MG63 (cell line): ENCODE data around the gene TIMP3. TPM values are rescaled to one million over a fixed set of nuclear protein-coding genes. Genes with fewer than 3 reads are reported as not detected.

ENCODE experiments used
- DNase-seq: peaks from one replicate; pipeline ENCODE4 v3.0.0-alpha.2; 2020
- H3K27me3 ChIP-seq: fragments of 250-450 bp; sonication (Bioruptor Pico); 2 replicates; pipeline ENCODE4 v1.5.1; 2020; ENCODE audit warnings: mild to moderate bottlenecking, moderate library complexity
- H3K36me3 ChIP-seq: fragments of 250-450 bp; sonication (Bioruptor Pico); 2 replicates; pipeline ENCODE4 v1.5.1; 2020; ENCODE audit warnings: mild to moderate bottlenecking, moderate library complexity
- H3K4me3 ChIP-seq: fragments of 250-450 bp; sonication (Bioruptor Pico); 2 replicates; pipeline ENCODE4 v1.5.1; 2020; ENCODE audit warnings: mild to moderate bottlenecking, moderate library complexity
- H3K9me3 ChIP-seq: fragments of 250-450 bp; sonication (Bioruptor Pico); 2 replicates; pipeline ENCODE4 v1.5.1; 2020; ENCODE audit warnings: mild to moderate bottlenecking, moderate library complexity
- total RNA-seq: library from RNA; depleted of rRNA; stranded (reverse); fragments of >200 nt; shearing (Covaris generic); gene quantifications from 2 replicates; pipeline ENCODE4 v1.2.3, GENCODE V29; 2014; ENCODE audit warnings: low replicate concordance

Gene TIMP3
- total RNA-seq, 1 experiment from 2014 or later, result 63.3 TPM

- Histone ChIP-seq H3K27me3 (no peaks in the 10 kb centered on the region), H3K9me3 (no peaks in the 10 kb centered on the region), H3K4me3 (no peak overlapping the region), H3K36me3 (peaks cover 2% of the 10 kb centered on the region; the same call in 1 of the 2 replicates)
- no peak for DNase-seq
Measured at GRCh38 chr22:32830957-32831356, 29.5 kb downstream of the TIMP3 start.

DNA sequence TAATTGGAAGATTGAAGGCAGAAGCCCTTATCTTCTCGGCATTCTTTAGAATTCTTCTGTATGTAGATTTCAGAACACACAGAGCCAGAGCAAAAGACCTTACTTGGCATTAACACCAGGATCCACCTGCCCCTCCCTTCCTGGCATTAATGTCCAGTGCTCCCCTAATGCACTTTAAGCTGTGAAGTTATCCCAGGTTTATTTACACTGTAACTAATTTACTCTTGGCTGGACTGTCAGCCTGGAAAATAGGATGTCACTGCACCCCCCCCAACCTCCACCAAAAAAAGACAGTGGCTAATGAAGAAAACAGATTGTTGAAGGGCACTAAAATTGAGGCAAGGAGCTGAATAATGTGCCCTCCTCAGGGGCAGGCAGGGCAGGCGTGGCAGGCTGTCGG lies 30.1 kb downstream of the TIMP3 start:
- no peak overlapping the region for H3K4me3 ChIP-seq
- peaks cover 2% of the 10 kb centered on the region; the same call in 1 of the 2 replicates for H3K36me3 ChIP-seq
- no peaks in the 10 kb centered on the region for H3K9me3 ChIP-seq
- DNase-seq, result no peak
- H3K27me3 ChIP-seq, result no peaks in the 10 kb centered on the region

DNA sequence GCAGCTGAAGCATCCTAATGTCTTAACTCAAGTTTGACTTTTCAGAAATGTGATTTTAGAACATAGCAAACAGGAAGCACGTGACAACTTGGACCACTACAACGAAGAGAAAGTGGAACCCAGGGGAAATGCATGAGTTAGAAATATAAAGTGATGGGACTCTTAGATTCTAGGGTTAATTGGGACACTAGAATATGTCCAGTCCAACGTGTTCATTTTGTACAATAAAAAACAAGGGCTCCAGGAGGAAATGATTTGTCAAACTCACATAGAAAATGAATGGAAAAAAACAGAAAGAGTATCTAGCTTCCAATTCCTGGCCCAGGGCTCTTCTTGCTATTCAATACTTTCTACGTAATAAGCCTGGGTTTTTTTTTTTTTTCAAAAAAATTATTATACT lies 30.7 kb downstream of the TIMP3 start:
- Histone ChIP-seq H3K27me3 (no peaks in the 10 kb centered on the region), H3K36me3 (peaks cover 2% of the 10 kb centered on the region; the same call in 1 of the 2 replicates), H3K9me3 (no peaks in the 10 kb centered on the region), H3K4me3 (no peak overlapping the region)
- DNase-seq, result no peak

- no peak for DNase-seq
- Histone ChIP-seq H3K9me3 (no peaks in the 10 kb centered on the region), H3K4me3 (no peak overlapping the region), H3K27me3 (no peaks in the 10 kb centered on the region), H3K36me3 (no peaks in the 10 kb centered on the region; the same call in 1 of the 2 replicates)
Measured at GRCh38 chr22:32836280-32837123, 35.0 kb downstream of the TIMP3 start.

GRCh38 chr22:32837142-32837541 lies 35.6 kb downstream of the TIMP3 start:
- Histone ChIP-seq H3K27me3 (no peaks in the 10 kb centered on the region), H3K36me3 (no peaks in the 10 kb centered on the region; the same call in 1 of the 2 replicates), H3K4me3 (no peak overlapping the region), H3K9me3 (no peaks in the 10 kb centered on the region)
- DNase-seq, result no peak

- H3K36me3 ChIP-seq, result no peaks in the 10 kb centered on the region; the same call in 1 of the 2 replicates
- no peaks in the 10 kb centered on the region for H3K9me3 ChIP-seq
- DNase-seq, result no peak
- no peak overlapping the region for H3K4me3 ChIP-seq
- H3K27me3 ChIP-seq, result no peaks in the 10 kb centered on the region
Measured at GRCh38 chr22:32837803-32838202, 36.3 kb downstream of the TIMP3 start.

DNA sequence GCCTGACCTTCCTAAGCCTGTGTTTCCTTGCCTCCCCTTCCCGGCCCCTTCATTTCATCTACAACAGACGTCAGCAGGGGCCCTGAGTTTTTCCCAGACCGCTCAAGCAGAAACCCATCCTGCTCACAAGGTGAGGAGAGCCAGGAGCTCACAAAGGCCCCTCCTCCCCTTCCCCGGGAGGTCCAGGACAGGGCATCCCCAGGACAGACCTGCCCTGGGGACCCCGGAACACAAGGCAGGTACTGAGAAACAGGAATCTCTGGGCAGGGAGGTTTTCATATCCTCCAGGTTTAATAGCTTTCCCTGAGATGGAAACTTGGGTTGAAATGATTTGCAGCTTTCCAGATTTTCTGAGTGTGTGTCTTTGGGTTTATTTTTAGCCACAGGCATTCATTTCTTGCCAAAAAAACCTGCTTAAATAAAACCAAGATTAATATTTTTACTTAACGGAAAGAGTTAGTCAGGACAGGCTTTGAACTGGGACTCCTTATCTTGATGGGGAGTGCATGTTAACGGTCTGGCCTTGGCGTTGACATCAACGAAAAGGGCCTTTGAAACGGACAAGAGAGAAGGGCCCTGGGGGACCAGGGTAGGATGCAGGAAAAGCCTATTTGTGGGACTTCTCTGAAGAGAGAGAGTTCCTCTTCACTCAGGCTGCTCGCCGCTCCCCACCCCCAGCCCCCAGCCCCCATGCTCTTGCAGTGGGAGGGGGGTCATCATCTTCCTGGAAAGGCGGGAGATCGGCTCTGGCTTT lies 38.5 kb downstream of the TIMP3 start:
- no peaks in the 10 kb centered on the region; the same call in 1 of the 2 replicates for H3K36me3 ChIP-seq
- no peaks in the 10 kb centered on the region for H3K27me3 ChIP-seq
- H3K4me3 ChIP-seq, result no peak overlapping the region
- DNase-seq, result no peak
- no peaks in the 10 kb centered on the region for H3K9me3 ChIP-seq

DNA sequence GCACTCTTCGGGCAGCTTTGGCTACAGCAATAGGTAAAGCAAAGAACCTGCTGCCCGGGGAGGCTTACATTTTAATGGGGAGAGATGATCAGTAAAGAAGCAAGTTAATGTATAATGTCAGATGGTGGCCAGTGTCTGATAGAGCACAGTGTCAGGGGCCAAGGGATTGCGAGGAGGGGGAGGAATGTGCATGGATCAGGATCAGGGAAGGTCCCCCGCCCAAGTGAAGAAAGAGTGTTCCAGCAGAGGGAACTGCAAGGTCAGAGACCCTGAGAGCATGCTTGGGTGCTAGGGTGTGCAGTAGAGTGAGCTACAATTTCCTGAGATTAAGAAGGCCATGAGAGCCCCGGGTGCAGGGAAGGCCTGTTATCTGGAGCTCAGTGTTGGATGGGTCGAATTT lies 39.7 kb downstream of the TIMP3 start:
- DNase-seq, result no peak
- Histone ChIP-seq H3K36me3 (no peaks in the 10 kb centered on the region; the same call in 1 of the 2 replicates), H3K27me3 (no peaks in the 10 kb centered on the region), H3K4me3 (no peak overlapping the region), H3K9me3 (no peaks in the 10 kb centered on the region)

DNA sequence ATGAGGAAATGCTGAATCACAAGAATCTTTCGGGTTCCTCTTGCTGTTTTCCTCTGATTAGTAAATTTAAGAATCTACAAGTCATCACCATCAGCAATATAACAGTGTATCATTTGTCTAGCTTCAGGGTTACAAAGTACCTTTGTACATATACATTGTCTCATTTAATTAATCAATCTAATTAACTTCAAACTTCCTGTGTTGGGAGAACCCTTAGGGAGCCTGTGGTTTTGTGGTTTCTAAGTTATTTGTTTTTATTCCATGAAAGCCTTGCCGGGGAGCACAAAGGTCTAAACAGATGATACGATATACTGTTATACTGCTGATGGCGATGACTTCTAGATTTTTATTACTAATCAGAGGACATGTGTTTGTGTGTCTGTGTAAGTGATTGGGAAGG lies 41.0 kb downstream of the TIMP3 start:
- Histone ChIP-seq H3K36me3 (no peaks in the 10 kb centered on the region; the same call in 1 of the 2 replicates), H3K4me3 (no peak overlapping the region), H3K27me3 (no peaks in the 10 kb centered on the region), H3K9me3 (no peaks in the 10 kb centered on the region)
- no peak for DNase-seq

GRCh38 chr22:32843300-32843699 lies 41.8 kb downstream of the TIMP3 start:
- Histone ChIP-seq H3K27me3 (no peaks in the 10 kb centered on the region), H3K4me3 (no peak overlapping the region), H3K9me3 (no peaks in the 10 kb centered on the region), H3K36me3 (no peaks in the 10 kb centered on the region; the same call in 1 of the 2 replicates)
- DNase-seq, result no peak

GRCh38 chr22:32844251-32844650 lies 42.7 kb downstream of the TIMP3 start:
- no peaks in the 10 kb centered on the region for H3K9me3 ChIP-seq
- H3K36me3 ChIP-seq, result peaks cover 2% of the 10 kb centered on the region; the same call in 1 of the 2 replicates
- H3K4me3 ChIP-seq, result no peak overlapping the region
- DNase-seq, result no peak
- no peaks in the 10 kb centered on the region for H3K27me3 ChIP-seq

- no peak for DNase-seq
- Histone ChIP-seq H3K4me3 (no peak overlapping the region), H3K36me3 (peaks cover 2% of the 10 kb centered on the region; the same call in 1 of the 2 replicates), H3K9me3 (no peaks in the 10 kb centered on the region), H3K27me3 (no peaks in the 10 kb centered on the region)
Measured at GRCh38 chr22:32846780-32847491, 45.4 kb downstream of the TIMP3 start.

DNA sequence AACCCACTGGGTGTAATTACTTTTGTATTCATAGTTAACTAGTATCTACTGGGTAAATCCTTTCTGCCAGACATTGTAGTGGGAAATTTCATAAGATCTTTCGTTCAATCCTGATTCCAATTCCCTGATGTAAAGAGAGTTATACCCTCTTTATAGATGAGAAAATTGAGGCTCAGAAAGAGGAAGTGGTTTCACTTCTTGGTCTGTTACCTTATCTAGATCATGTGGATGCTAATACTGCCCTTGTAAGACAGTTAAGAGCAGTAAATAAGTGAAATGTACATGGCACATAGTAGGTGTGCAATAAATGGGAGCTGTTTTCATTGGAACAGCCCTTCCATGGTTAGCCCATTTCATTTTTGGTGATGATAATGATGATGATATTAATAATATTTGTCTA lies 46.7 kb downstream of the TIMP3 start:
- H3K36me3 ChIP-seq, result peaks cover 2% of the 10 kb centered on the region; the same call in 1 of the 2 replicates
- DNase-seq, result no peak

GRCh38 chr22:32849501-32849900 lies 48.0 kb downstream of the TIMP3 start:
- Histone ChIP-seq H3K9me3 (no peaks in the 10 kb centered on the region), H3K36me3 (peaks cover 6% of the 10 kb centered on the region), H3K27me3 (no peaks in the 10 kb centered on the region), H3K4me3 (no peak overlapping the region)
- no peak for DNase-seq

More for the DNA sequence above, 46.7 kb downstream of the TIMP3 start:
- H3K9me3 ChIP-seq, result no peaks in the 10 kb centered on the region
- no peak overlapping the region for H3K4me3 ChIP-seq
- no peaks in the 10 kb centered on the region for H3K27me3 ChIP-seq

DNA sequence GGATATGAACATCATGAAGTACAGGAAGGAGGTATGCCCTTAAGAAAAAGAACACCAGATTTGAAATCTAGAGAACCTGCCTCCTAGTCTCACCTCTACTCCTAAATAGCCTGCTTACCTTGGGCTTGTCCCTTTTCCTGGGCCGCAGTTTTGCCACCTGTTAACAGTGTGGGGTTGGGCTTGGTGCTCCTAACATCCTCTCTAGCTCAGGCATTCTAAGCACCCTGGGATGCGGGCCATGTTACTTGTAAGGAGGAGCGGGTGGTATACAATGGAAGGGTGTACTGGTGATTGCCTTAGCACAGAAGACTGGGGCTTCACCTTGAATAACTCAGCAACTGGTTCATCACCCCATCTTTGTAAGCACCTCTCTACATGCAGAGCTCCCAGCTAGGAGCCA lies 48.7 kb downstream of the TIMP3 start:
- H3K9me3 ChIP-seq, result no peaks in the 10 kb centered on the region
- no peaks in the 10 kb centered on the region for H3K27me3 ChIP-seq
- H3K36me3 ChIP-seq, result peaks cover 6% of the 10 kb centered on the region
- no peak overlapping the region for H3K4me3 ChIP-seq
- DNase-seq, result no peak

DNA sequence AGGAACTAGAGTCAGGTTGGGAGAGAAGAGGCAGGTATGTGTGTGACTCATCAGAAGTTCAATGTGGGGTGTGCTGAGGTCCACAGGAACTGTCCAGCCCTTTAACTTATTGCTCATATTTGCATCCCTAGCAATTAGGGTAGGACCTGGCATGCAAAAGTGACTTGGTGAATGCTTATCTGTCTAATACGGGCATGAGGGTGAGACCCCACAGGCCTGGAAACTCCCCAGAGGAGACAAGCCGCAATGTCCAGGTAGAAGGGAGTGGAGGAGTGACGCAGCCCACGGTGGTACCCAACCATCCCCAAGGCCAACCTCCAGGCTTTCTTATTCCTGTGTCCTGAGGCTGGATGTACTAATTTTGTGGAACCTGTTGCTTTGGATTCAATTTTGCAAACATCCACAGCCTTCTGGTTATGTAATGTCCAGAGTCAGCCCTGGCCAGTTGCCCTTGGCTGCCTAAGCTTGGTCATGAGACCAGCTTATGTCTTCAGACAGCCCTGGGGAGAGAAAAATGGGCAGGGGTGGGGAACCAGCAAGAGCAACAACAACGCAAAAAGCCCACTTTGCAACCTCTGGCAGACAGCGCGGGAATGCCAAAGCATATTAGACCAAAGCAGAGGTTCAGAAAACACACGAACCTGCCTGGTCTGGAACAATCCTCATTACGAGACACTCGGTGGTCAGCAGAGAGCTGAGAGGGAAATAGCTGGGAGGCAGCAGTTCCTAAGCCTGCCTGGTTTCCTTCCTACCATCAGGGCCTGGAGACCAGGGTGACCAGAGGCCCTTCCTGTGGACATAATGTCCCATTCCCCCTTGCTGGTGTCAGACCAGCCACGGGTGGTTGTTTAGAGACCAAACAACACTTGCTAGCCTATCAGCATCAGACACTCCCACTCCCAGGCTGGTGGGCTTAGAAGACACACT lies 49.3 kb downstream of the TIMP3 start:
- Histone ChIP-seq H3K36me3 (peaks cover 6% of the 10 kb centered on the region), H3K4me3 (no peak overlapping the region), H3K9me3 (no peaks in the 10 kb centered on the region), H3K27me3 (no peaks in the 10 kb centered on the region)
- no peak for DNase-seq
